A549 (cell line): ENCODE data around the gene ATXN7L1.

Source experiments
- CHD4 ChIP-seq: fragments of 200-600 bp; sonication (generic); IDR thresholded peaks from 2 replicates; pipeline ENCODE4 v1.6.1; 2016; ENCODE audit warnings: antibody characterized with exemption, mild to moderate bottlenecking, borderline replicate concordance
- EP300 ChIP-seq, 2 experiments: fragments of >200 bp; sonication (Bioruptor Twin); formaldehyde crosslinking; IDR thresholded peaks; 2 replicates in 1 of 2; 3 replicates in 1 of 2; pipeline ENCODE4 v1.6.1; 2016 to 2017
- JUNB ChIP-seq: fragments of >200 bp; sonication (Bioruptor Twin); formaldehyde crosslinking; IDR thresholded peaks from 2 replicates; pipeline ENCODE4 v1.6.1; 2016
- KDM1A ChIP-seq: fragments of 200-600 bp; sonication (generic); IDR thresholded peaks from 2 replicates; pipeline ENCODE4 v1.6.1; 2016; ENCODE audit warnings: low read depth, mild to moderate bottlenecking
- MYC ChIP-seq: IDR thresholded peaks from 2 replicates; pipeline ENCODE4 v1.6.1; 2012; ENCODE audit warnings: mild to moderate bottlenecking, inconsistent platforms, low read length, improper control_type of control experiment, borderline replicate concordance
- NFE2L2 ChIP-seq: fragments of 150-350 bp; conservative IDR thresholded peaks from 2 replicates; pipeline ENCODE4 v1.6.1; 2014; ENCODE audit warnings: low read length
- POLR2A ChIP-seq: IDR thresholded peaks from 2 replicates; pipeline ENCODE4 v1.6.1; 2012; ENCODE audit warnings: mild to moderate bottlenecking, low read length
- RAD21 ChIP-seq, 2 experiments: fragments of >200 bp in 1 of 2; sonication (Bioruptor Twin) in 1 of 2; formaldehyde crosslinking in 1 of 2; IDR thresholded peaks in 1 of 2; conservative IDR thresholded peaks in 1 of 2; 2 replicates in 1 of 2; 3 replicates in 1 of 2; pipeline ENCODE4 v1.6.1; 2012 to 2018; ENCODE audit warnings: inconsistent platforms in 1 of 2
- RARB ChIP-seq: fragments of 250-450 bp; sonication (Bioruptor Pico); IDR thresholded peaks from 2 replicates; pipeline ENCODE4 v1.8.0; 2021; ENCODE audit warnings: mild to moderate bottlenecking, moderate library complexity
- RNF2 ChIP-seq: fragments of 200-600 bp; sonication (generic); IDR thresholded peaks from 2 replicates; pipeline ENCODE4 v1.6.1; 2016; ENCODE audit warnings: low read depth, mild to moderate bottlenecking, antibody characterized with exemption, moderate library complexity, borderline replicate concordance
- TF ChIP-seq, protein P1 (sequence below): fragments of >200 bp; sonication (Bioruptor Twin); formaldehyde crosslinking; IDR thresholded peaks from 3 replicates; pipeline ENCODE4 v1.5.1; 2016
- TF ChIP-seq, protein P2 (sequence below): IDR thresholded peaks from 2 replicates; pipeline ENCODE4 v1.6.1; 2012

GRCh38 chr7:105643851-105644250, 232.5 kb downstream of the ATXN7L1 start:
- TF ChIP-seq KDM1A: no peak
- TF ChIP-seq POLR2A: no peak
- TF ChIP-seq, protein P1, sequence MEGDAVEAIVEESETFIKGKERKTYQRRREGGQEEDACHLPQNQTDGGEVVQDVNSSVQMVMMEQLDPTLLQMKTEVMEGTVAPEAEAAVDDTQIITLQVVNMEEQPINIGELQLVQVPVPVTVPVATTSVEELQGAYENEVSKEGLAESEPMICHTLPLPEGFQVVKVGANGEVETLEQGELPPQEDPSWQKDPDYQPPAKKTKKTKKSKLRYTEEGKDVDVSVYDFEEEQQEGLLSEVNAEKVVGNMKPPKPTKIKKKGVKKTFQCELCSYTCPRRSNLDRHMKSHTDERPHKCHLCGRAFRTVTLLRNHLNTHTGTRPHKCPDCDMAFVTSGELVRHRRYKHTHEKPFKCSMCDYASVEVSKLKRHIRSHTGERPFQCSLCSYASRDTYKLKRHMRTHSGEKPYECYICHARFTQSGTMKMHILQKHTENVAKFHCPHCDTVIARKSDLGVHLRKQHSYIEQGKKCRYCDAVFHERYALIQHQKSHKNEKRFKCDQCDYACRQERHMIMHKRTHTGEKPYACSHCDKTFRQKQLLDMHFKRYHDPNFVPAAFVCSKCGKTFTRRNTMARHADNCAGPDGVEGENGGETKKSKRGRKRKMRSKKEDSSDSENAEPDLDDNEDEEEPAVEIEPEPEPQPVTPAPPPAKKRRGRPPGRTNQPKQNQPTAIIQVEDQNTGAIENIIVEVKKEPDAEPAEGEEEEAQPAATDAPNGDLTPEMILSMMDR: no peak
- TF ChIP-seq NFE2L2: no peak
- no peak for TF ChIP-seq RARB (CRISPR knock-in tag)
- TF ChIP-seq JUNB: no peak
- TF ChIP-seq RAD21 (conservative IDR thresholded peaks at IDR 0.05 in 1 of 2, IDR thresholded peaks at IDR 0.05 in 1 of 2): no peak
- TF ChIP-seq, protein P2, sequence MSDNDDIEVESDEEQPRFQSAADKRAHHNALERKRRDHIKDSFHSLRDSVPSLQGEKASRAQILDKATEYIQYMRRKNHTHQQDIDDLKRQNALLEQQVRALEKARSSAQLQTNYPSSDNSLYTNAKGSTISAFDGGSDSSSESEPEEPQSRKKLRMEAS: no peak
- no peak for TF ChIP-seq EP300 (IDR thresholded peaks at IDR 0.05)
- TF ChIP-seq CHD4: no peak
- no peak for TF ChIP-seq MYC
- TF ChIP-seq RNF2: no peak
